Sciatic nerve (tissue), 2 donors: Measurements from ENCODE around the gene ST6GALNAC3. TPM values are rescaled to one million over a fixed set of nuclear protein-coding genes. Genes with fewer than 3 reads are reported as not detected.

ENCODE experiments used
- ATAC-seq: fragments of 200-7000 bp; cut with Tn5 transposase; one replicate; pipeline ENCODE4 v1.9.1; 2020; ENCODE audit warnings: mild to moderate bottlenecking, moderate library complexity
- DNase-seq: peaks from one replicate; pipeline ENCODE4 v3.0.0-alpha.2; 2020; ENCODE audit warnings: low spot score
- intact Hi-C: fragments of 100-400 bp; cut with DNase I; formaldehyde crosslinking; loops from one replicate; pipeline ENCODE4 v1.14.2; 2022
- total RNA-seq: library from RNA; stranded (reverse); fragmentation: NEBNext Ultra II Directional; extraction: Animal tissue kit (Norgen Biotek cat#: 25700); gene quantifications from one replicate; pipeline ENCODE4 v1.2.1, GENCODE V29; 2021
- donor health status: DM: no; HTN: no; CAD: no.
- donor health status: DM: no; HTN: no; CAD: no.

Gene ST6GALNAC3
- total RNA-seq, 1 donor from 2014 or later, result 12.3 TPM

DNA sequence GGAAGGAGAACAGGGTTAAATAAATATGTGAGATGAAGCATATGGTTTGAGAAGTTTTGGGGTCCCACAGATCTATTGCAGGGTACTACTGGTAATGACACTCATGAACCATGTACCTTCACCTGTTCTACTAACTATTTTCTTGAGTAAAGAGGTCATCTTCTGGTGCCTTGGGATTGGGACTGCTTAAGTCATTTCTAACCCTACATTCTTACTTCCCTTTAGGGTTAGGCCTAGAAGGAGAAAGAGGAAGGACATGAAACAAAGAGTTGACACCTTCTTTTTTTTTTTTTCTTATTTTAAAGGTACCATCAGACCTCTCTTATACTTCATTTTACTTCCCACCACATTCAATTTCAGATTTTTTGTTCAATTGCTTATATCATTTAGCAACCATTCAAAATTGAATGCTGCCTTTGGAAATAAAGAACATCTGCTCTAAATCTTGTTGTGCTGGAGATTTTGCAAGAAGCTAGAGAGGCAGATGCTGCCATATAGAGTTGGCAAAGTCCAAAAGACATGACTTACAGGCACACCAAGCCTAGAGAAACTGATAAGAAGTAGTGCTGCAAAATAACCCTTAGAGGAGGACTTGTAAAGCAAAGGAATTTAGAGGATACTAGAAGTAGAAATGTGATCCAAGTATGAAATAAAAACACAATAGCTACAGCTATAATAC lies 418.3 kb downstream of the ST6GALNAC3 start:
- intact Hi-C loops, result no loop called here

DNA sequence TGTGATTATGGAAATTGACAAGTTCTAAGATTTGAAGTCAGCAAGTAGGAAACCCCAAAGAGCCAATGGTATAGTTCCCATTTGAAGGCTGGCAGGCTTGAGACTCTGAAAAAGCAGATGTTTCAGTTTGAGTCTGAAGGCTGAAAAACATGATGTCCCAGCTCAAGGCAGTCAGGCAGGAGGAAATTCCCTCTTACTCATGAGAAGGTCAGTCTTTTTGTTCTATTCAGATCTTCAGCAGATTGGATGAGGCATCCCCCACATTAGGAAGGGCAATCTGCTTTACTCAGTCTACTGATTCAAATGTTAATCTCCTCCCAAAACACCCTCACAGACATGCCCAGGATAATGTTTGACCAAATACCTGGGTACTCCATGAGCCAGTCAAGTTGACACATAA lies 420.3 kb downstream of the ST6GALNAC3 start:
- ATAC-seq (no peak), DNase-seq (no peak)
- intact Hi-C loops, result no loop called here

More for the DNA sequence above, 418.3 kb downstream of the ST6GALNAC3 start:
- DNase-seq (no peak), ATAC-seq (no peak)

DNA sequence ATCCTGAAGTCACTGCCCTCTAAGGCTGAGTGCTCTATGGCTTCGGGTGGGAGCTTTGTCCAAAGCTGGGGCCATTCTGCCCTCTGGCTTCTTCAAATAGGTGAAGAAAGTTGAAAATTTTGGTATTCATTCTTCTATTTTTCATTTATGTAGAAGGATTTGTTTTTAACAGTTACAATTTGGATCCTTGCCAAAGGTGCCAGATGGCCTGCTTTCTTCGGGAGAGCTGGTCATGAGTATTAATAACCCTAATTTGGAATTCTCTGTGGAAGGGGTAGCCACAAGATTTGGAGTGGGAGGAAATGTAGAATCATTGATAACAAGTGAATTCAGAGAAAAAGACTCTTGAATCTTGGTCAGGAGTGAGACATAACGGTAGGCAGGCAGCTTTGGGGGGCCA lies 422.3 kb downstream of the ST6GALNAC3 start:
- DNase-seq (no peak), ATAC-seq (no peak)
- intact Hi-C loops, result no loop called here

DNA sequence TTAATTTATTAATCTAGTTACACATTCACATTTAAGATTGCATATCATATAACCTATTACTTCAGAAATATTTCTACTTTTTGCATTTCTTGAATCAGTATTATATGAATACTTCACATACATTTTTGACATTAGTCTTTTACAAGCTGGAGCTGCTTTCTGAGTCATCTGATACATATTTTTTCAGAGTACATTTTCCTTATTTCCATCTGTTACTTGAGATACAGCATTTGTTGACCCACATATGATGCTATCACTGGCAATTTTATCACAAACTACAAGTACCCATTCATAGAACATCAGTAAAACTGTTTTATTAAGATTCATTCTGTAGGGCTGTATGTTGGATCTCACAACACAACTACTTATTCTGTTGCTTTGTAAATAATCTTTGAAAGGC lies 425.6 kb downstream of the ST6GALNAC3 start:
- no peak for ATAC-seq
- intact Hi-C loops, result no loop called here
- no peak for DNase-seq

DNA sequence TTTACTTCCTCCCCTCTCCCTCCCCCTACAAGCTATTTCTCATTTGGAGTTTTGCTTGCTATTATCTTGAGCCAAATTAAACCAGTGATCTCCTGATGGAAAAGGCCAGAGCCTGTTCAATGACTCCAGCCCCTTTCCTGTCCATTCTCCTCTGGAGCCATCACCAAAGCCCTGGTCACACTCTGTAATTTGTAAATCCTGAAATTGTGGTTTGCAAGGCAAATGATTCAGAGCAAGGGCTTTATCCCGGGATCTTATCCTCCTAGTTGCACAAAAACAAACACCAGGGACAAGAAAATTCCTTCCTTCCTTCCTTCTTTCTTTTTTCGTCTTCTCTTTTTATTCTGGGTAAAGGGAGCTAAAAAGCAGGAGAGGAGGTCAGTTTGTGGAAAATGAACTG lies 426.6 kb downstream of the ST6GALNAC3 start:
- intact Hi-C loops, result no loop called here
- no peak for ATAC-seq
- no peak for DNase-seq

DNA sequence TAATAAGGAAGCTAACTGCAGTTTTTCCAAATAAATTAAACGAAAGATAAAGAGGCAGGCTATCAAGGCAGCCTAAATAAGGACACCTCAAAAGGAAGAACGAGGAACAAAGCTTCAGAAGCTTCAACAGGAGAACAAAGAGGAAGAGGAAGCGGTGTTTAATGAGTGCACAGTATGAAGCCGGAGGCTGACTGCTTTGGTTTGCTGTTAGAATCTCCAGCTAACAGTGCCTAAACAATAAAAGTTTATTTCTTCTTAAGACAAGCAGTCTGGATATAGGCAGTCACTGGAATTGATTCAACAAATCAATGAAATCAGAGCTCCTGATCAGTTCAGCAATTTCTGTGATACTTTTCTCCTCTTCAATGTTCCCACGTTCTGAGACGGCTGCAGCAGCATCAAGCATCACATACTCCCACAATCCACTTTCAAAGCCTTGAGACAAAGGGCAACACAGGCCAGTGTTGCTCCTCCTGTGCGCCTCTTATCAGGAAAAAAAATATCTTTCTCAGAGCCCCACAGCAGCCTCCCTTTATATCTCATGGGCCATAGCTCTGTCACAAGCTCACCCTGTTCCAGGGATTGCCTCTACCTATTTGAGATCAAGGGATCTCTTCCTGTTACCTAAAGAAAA lies 427.2 kb downstream of the ST6GALNAC3 start:
- DNase-seq, result no peak
- intact Hi-C loops, result no loop called here
- no peak for ATAC-seq

DNA sequence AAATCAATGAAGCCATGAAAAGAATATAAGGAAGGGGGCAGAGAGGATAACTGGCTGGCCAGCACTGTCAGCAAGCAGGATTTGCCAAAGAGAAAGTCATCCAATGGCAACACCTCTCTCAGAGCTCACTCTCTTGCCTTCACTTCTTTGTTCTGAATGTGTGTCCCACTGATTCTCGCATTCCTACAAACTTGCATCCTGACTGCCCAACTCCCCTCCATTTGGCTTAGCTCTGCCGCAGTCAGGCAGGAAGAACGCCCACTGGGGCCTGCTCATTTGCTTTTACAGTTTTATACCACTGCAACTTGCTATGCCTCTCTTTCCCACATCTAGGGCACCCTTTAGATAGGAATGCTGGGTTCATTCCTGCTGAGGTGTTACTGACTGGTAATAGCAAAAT lies 428.6 kb downstream of the ST6GALNAC3 start:
- intact Hi-C loops, result no loop called here
- no peak for ATAC-seq
- no peak for DNase-seq

DNA sequence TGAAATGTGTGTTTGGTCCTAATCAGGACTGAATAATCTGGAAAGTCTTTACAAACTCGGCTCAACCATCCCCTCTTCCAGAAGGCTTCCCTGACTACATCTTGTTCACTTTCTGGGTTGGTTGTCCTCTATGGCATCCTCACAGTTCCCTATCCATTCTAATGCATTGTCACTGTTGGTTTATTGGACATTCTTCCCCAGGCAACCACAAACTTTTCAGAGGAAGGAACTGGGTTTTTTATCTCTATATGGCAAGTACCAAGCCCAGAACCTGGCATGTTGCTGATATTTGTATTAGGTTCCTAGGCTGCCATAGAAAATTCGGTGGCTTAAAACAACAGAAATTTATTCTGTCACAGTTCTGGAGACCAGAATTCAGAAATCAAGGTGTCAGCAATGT lies 429.2 kb downstream of the ST6GALNAC3 start:
- intact Hi-C loops, result no loop called here
- DNase-seq (no peak), ATAC-seq (no peak)

DNA sequence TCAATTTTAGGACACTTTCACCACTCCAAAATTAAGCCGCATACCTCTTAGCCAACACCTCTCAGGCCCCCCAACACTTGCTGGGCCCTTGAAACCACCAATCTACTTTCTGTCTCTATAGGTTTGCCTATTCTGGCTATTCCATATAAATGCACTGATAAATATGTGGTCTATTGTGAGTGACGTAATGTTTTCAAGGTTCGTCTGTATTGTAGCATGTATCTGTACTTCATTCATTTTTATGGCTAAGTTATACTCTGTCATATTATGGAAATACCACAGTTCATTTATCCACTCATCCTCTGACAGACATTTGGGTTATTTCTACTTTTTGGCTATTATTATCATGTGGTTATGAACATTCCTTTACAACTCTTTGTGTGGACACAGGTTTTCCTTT lies 432.8 kb downstream of the ST6GALNAC3 start:
- intact Hi-C loops, result no loop called here
- DNase-seq, result no peak
- ATAC-seq, result no peak

DNA sequence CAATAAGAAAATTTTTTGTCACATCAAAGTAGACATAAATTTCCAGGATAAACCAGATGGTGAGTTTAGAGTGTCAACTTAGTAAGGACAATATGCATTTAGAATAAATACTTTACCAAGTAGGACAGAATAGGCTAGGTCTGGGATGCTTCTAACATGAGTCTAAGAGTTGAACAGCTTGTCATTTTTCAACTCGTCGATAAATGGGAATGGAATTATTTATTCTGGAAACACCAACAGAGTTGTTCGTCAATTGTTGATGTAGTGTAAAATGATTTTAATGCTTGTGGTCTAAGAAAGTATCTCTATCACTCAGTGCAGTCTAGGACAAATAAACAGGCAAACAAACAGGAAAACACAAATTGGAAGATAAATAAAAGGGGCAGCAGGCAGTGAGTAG lies 434.3 kb downstream of the ST6GALNAC3 start:
- ATAC-seq, result no peak
- intact Hi-C loops, result no loop called here
- no peak for DNase-seq

DNA sequence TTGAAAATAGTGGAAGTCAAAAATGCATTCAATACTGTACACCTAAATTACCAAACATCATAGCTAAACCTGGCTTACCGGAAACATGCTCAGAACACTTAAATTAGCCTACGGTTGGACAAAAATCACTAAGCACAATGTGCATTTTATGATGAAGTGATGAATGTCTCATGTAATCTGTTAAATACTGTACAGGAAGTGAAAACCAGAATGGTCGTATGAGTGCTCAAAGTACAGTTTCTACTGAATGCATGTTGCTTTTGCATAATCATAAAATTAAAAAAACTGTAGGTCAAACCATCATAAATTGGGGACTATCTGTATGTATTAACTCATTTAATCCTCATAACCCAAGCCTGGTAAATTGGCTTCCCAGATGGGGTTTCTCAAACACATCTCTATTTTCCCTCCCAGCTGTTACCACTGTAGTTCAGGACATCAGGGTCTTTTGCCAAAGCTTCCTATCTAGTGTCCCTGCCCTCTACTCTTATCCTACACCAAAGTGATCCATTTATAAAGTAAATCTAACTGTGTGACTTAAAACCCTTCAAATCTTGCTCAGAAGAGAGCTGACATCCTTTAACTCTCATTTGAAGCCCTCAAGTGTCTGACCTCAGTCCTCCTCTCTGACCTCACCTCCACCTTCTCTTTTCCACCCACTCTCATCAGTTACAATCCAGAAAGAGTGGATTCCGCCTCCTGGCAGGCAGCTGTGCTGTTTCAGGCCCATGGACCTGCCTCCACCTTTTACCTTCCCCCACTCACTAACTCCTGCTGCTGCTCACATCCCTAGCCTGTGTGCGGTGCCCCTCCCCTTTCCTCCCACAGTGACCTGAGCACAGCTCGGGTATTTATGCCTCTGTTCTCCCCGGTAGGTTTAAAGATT lies 436.4 kb downstream of the ST6GALNAC3 start:
- intact Hi-C loops, result no loop called here
- no peak for DNase-seq
- no peak for ATAC-seq

DNA sequence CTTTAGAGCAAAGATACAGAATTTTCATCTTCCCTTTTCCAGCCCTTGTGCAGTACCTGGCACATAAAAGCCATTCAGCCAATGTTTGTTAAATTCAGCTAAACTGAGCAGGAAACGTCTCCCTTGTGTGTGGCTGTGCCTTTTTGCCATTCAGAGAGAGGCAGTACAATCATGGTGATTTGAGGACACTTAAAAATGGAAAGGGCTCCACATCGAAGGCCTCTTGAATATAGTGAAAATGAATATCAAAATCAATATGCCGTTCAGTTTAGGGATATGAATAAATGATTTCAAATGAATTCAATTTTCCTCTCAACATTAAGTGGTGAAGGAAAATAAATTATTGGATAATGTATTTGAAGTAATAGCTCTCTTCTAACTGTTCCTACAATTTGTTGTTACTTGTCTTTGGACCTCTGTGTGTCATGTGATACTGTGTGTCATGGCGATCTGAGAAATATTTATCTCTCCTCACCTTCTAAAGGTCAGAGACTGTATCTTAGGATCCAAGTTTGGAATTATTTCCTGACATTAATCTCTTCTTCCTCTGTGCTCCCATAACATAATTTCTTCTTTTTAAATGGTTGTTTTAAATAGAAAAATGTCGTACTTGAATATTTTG lies 437.1 kb downstream of the ST6GALNAC3 start:
- no peak for DNase-seq
- no peak for ATAC-seq

DNA sequence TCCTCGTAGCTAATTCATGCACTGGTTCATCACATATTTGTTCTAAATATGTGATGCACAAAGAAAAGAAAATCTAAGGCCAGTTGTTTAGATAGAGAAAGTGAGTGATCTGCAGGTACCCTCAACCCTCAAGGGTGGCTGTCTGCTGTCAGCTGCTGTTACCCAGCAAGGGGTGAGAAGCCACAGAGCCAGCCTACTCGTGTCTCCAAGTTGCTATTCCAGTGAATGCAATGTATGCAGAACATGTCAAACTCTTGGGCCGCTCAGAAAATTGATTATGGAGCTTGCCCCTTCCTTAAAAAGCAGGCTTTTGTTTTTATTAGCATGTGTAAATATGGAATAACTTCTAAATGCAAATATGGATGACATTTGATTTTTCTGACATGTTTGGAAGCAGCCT lies 456.4 kb downstream of the ST6GALNAC3 start:
- DNase-seq (no peak), ATAC-seq (no peak)
- intact Hi-C loops, result no loop called here

More for the DNA sequence above, 437.1 kb downstream of the ST6GALNAC3 start:
- intact Hi-C loops, result no loop called here

DNA sequence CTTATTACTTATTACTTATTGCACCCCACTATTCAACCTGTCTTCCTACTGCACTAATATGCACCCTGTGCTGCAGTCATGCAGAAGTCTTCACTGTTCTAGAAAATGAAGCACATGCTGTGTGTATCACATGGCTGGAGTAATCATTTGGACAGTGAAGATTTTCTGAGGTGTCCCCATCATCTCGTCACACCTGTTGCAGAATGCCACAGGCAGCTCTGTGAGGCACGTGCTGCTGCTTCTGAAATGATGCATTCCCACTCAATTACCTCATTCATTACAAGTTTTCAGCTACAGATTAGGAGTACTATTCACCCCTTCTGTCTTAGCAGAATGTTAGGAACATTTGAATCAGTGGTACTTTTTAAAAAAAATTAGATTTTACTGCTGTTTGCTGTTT lies 467.1 kb downstream of the ST6GALNAC3 start:
- no peak for ATAC-seq
- DNase-seq, result no peak
- intact Hi-C loops, result no loop called here

DNA sequence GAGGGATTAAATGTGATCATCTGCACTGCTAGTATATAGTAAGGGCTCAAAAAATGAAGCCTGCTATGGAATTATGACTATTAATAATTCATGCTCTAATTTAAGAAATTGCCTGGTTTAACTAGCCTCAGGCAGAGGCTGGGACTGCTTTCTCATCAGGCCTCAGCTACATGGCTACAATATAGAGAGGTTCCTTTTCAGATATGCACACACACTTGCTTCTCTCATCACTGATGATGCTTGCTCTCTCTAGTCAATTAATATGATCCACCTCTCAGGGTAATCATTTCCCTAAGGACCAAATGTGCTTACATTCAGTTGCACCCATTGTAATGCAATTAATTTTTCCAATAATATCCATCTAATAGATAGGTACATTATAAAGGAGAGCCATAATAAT lies 467.8 kb downstream of the ST6GALNAC3 start:
- ATAC-seq, result no peak
- intact Hi-C loops, result no loop called here
- DNase-seq, result no peak

DNA sequence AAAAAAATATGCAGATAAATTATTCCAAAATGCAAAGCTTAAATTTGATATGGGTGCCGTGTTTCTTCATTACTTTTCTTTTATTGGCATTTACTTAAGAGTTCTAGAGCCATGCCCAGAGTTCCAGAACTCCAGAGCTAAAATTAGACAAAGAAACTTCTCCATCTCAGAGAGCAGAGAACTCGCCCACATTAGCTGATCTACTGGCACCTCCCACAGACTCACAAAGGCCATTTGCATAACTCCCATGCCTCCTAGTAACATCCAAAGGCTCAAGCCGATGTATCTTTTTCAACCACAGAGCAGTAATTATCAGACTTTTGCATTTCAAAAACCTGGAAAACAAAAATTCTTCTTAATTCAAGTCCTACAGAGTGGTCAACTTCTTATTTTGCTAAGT lies 468.9 kb downstream of the ST6GALNAC3 start:
- intact Hi-C loops, result no loop called here
- DNase-seq, result no peak

DNA sequence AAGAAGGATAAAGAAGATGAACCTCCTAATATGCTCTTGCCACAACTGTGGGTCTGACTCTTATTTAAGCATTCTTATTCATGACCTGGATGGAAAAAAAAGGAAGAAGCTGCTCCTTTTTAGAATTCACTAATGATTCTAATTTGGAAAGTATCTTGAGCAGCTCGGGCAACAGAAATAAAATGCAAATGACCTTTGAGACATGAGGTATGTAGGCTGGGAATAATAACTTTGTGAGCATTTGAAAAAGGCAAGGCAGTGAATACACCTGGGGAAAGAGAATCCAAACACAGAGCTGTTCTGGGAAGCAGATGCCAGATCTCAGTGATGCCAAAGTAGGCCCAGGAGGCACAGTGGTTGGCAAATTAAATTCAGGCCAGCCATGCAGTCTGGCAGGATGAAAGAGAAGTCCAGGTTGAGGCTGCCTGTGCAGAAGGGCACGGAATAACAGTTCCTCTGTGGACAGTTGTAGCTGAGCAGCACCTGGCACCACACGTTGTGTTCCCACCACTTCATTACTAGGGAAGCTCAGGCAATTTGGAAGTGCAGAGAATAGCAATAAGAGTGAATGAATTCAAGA lies 471.9 kb downstream of the ST6GALNAC3 start:
- ATAC-seq (no peak), DNase-seq (no peak)
- intact Hi-C loops, result no loop called here

More for the DNA sequence above, 468.9 kb downstream of the ST6GALNAC3 start:
- ATAC-seq, result no peak

DNA sequence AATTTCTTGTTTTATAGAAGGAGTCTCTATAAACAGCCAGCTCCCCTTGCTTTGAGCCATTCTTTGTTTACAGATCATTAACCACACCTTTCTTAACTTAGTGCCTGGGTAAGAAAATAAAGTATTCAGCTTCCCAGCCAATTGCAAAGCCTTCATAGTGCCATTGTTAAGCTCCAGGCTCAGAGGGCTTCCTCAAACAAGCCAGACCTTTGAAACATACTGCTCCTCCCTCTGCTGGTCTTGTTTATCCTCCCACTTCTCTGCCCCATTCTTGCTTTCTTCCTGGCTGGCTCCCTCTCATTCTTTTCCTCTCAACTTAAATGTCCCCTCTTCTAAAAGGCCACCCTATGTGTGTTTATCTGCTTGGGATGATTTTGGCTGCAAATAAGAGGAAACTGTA lies 473.4 kb downstream of the ST6GALNAC3 start:
- intact Hi-C loops, result no loop called here
- ATAC-seq, result no peak
- DNase-seq, result no peak

DNA sequence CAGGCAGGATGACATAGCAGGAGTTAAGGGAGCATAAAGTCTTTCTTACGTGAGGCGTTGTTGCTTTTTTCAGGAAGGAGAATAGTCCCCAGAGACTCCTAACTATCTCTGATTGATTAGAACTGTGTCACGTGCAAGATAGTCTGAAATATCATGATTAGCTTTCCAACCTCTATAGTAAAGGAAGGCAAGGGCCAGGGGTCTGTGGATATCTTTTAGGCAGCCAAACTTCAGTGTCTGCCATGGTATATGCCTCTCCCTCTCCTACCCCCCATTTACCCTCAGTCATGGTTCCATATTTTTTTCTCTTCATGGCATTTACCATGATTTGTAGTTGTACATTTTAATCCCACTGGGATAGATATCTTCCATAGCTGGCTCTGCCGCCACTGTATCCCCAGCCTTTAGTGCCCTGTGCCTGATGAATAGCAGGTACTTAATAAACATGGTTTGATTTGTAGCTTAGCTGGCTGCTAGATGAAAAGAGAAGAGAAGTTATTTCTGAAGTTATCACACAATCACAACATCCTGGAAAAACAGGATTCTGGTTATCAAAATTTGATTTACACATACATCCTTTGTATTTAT lies 474.1 kb downstream of the ST6GALNAC3 start:
- DNase-seq (no peak), ATAC-seq (no peak)
- intact Hi-C loops, result no loop called here
